ENCODE measurements around the gene EXOC3. TPM values are rescaled to one million over a fixed set of nuclear protein-coding genes. Genes with fewer than 3 reads are reported as not detected.

Gene EXOC3
- total RNA-seq, 1 experiment from 2014 or later: 52.4 TPM

- H3K4me1 ChIP-seq (ENCODE audit: control insufficient read depth in 1 of 2, insufficient read depth in 2 of 2, low read length in 2 of 2): peaks cover 0 to 25% of the 10 kb centered on the region in 2 experiments; a peak in 3 of 4 replicates
- no peak for DNase-seq (ENCODE audit: low read depth, low spot score)
- no peak overlapping the region for H3K4me2 ChIP-seq (ENCODE audit: low read length)
- TF ChIP-seq RAD21 (IDR thresholded peaks at IDR 0.05; ENCODE audit: low read depth) (no peak), ZFX (IDR thresholded peaks at IDR 0.05) (no peak), ELF1 (IDR thresholded peaks at IDR 0.05; ENCODE audit: borderline replicate concordance, low read depth) (no peak), CBX3 (IDR thresholded peaks at IDR 0.05; ENCODE audit: low read depth) (no peak), REST (IDR thresholded peaks at IDR 0.05; ENCODE audit: low read depth) (no peak), SIN3A (IDR thresholded peaks at IDR 0.05; ENCODE audit: low read depth) (no peak)
- TF ChIP-seq, protein P1, sequence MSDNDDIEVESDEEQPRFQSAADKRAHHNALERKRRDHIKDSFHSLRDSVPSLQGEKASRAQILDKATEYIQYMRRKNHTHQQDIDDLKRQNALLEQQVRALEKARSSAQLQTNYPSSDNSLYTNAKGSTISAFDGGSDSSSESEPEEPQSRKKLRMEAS (IDR thresholded peaks at IDR 0.05): no peak
- ChIA-PET CTCF (no interaction called here), POLR2A (no interaction called here), RAD21 (ENCODE audit: low non-redundant PET in 1 of 2, low total read pairs in 2 of 2, uncharacterized antibody in 2 of 2, unreplicated experiment in 2 of 2) (no interaction called here)
- no peaks in the 10 kb centered on the region for H3K9me3 ChIP-seq (ENCODE audit: control insufficient read depth in 1 of 2, insufficient read depth in 1 of 2, low read depth in 1 of 2, low read length in 2 of 2)
- no peak overlapping the region for H3K4me3 ChIP-seq (replicated peaks in 1 of 2; ENCODE audit: low read depth in 1 of 2, low read length in 2 of 2)
- intact Hi-C loops (cut with micrococcal nuclease): no loop called here
- no peaks in the 10 kb centered on the region for H4K20me1 ChIP-seq (ENCODE audit: insufficient read depth)
- H3K9me2 ChIP-seq (ENCODE audit: insufficient read depth): no peaks in the 10 kb centered on the region
- H3K9ac ChIP-seq (ENCODE audit: low read length): no peak overlapping the region
- no peaks in the 10 kb centered on the region for H3K27me3 ChIP-seq (ENCODE audit: insufficient read depth, low read length)
- no peaks in the 10 kb centered on the region for H3K36me3 ChIP-seq (ENCODE audit: control insufficient read depth in 1 of 2, insufficient read depth in 2 of 2, low read length in 2 of 2)
- ATAC-seq: no peak
- H3K27ac ChIP-seq (ENCODE audit: low read depth, low read length): no peak overlapping the region
- no TSS peak for BruUV-seq (replicated peaks)
- no peaks in the 10 kb centered on the region for H3K79me2 ChIP-seq (ENCODE audit: insufficient read depth, low read length)
- no peak overlapping the region for H2AFZ ChIP-seq (ENCODE audit: low read depth, low read length, poor library complexity, severe bottlenecking)
These were observed 39.5 kb downstream of the EXOC3 start for GRCh38 chr5:482506-482905.

- ChIA-PET CTCF (no interaction called here), RAD21 (ENCODE audit: low non-redundant PET in 1 of 2, low total read pairs in 2 of 2, uncharacterized antibody in 2 of 2, unreplicated experiment in 2 of 2) (no interaction called here), POLR2A (no interaction called here)
- no TSS peak for BruUV-seq (replicated peaks)
- no peak overlapping the region for H3K4me2 ChIP-seq (ENCODE audit: low read length)
- H3K36me3 ChIP-seq (ENCODE audit: control insufficient read depth in 1 of 2, insufficient read depth in 2 of 2, low read length in 2 of 2): no peaks in the 10 kb centered on the region
- no peaks in the 10 kb centered on the region for H4K20me1 ChIP-seq (ENCODE audit: insufficient read depth)
- no peaks in the 10 kb centered on the region for H3K27me3 ChIP-seq (ENCODE audit: insufficient read depth, low read length)
- ATAC-seq: no peak
- H3K9me2 ChIP-seq (ENCODE audit: insufficient read depth): no peaks in the 10 kb centered on the region
- H3K9ac ChIP-seq (ENCODE audit: low read length): no peak overlapping the region
- H3K4me1 ChIP-seq (ENCODE audit: control insufficient read depth in 1 of 2, insufficient read depth in 2 of 2, low read length in 2 of 2): peaks cover 0 to 25% of the 10 kb centered on the region in 2 experiments; a peak in 3 of 4 replicates
- H2AFZ ChIP-seq (ENCODE audit: low read depth, low read length, poor library complexity, severe bottlenecking): no peak overlapping the region
- H3K4me3 ChIP-seq (replicated peaks in 1 of 2; ENCODE audit: low read depth in 1 of 2, low read length in 2 of 2): no peak overlapping the region
- no peaks in the 10 kb centered on the region for H3K79me2 ChIP-seq (ENCODE audit: insufficient read depth, low read length)
- intact Hi-C loops (cut with micrococcal nuclease): no loop called here
- no peak for DNase-seq (ENCODE audit: low read depth, low spot score)
- no peaks in the 10 kb centered on the region for H3K9me3 ChIP-seq (ENCODE audit: control insufficient read depth in 1 of 2, insufficient read depth in 1 of 2, low read depth in 1 of 2, low read length in 2 of 2)
- H3K27ac ChIP-seq (ENCODE audit: low read depth, low read length): no peak overlapping the region
- TF ChIP-seq JUND (IDR thresholded peaks at IDR 0.05) (no peak), CBX3 (IDR thresholded peaks at IDR 0.05; ENCODE audit: low read depth) (no peak), SP1 (IDR thresholded peaks at IDR 0.05; ENCODE audit: low read depth) (no peak), REST (IDR thresholded peaks at IDR 0.05; ENCODE audit: low read depth) (no peak), RAD21 (IDR thresholded peaks at IDR 0.05; ENCODE audit: low read depth) (no peak), ZNF274 (IDR thresholded peaks at IDR 0.05; ENCODE audit: low read depth, low read length) (no peak), CEBPB (IDR thresholded peaks at IDR 0.05; ENCODE audit: low read depth) (no peak), EGR1 (IDR thresholded peaks at IDR 0.05; ENCODE audit: low read depth) (no peak), TCF7L2 (IDR thresholded peaks at IDR 0.05; ENCODE audit: borderline replicate concordance, extremely low read depth, insufficient read depth, insufficient read length) (no peak), YY1 (IDR thresholded peaks at IDR 0.05; ENCODE audit: extremely low read depth, insufficient replicate concordance, low read depth, low read length) (no peak)
These were observed 40.0 kb downstream of the EXOC3 start for GRCh38 chr5:483011-483410.
